Activated T-cell treated with anti-CD3 and anti-CD28 coated beads, Interleukin-2, amount 50 U/mL, for 72 hours (primary cell): ENCODE data around the gene DGUOK. TPM values are rescaled to one million over a fixed set of nuclear protein-coding genes. Genes with fewer than 3 reads are reported as not detected.
"Not testable (repeated sequence)": the region's sequence is repeated elsewhere in the genome, so short reads cannot be mapped to it uniquely, and the experiment has no call there.

Experiments used
- ATAC-seq, 2 donors: fragments of 150-1000 bp; cut with Tn5 transposase; replicated peaks in 1 of 2; 2 replicates each; pipeline ENCODE4 v1.10.0; 2021; ENCODE audit warnings: moderate library complexity in 2 of 2, mild to moderate bottlenecking in 1 of 2
- DNase-seq, 2 donors: peaks; one replicate each; pipeline ENCODE4 v3.0.0; 2021 to 2022; ENCODE audit warnings: mixed read lengths in 1 of 2
- H3K27ac Mint-ChIP-seq: one replicate; pipeline ENCODE4 v1.8.0; 2022; ENCODE audit warnings: mild to moderate bottlenecking, moderate library complexity, mixed read lengths
- H3K27me3 Mint-ChIP-seq: one replicate; pipeline ENCODE4 v1.8.0; 2022; ENCODE audit warnings: low read depth, mixed read lengths
- H3K36me3 Mint-ChIP-seq, 2 donors: one replicate each; pipeline ENCODE4 v1.8.0; 2022; ENCODE audit warnings: mixed read lengths in 2 of 2, mild to moderate bottlenecking in 1 of 2; ENCODE audit not compliant: insufficient read depth in 2 of 2
- H3K4me1 Mint-ChIP-seq: one replicate; pipeline ENCODE4 v1.8.0; 2022; ENCODE audit warnings: low read depth, mixed read lengths
- H3K4me3 Mint-ChIP-seq, 2 donors: one replicate each; pipeline ENCODE4 v1.8.0; 2022; ENCODE audit warnings: mild to moderate bottlenecking in 2 of 2, mixed read lengths in 2 of 2, moderate library complexity in 2 of 2
- H3K9me3 Mint-ChIP-seq, 2 donors: one replicate each; pipeline ENCODE4 v1.8.0; 2022; ENCODE audit warnings: mixed read lengths in 2 of 2
- total RNA-seq, 2 donors: library from RNA; stranded (reverse); gene quantifications; one replicate each; pipeline ENCODE4 v1.2.3, GENCODE V29; 2022

Gene DGUOK
- total RNA-seq, 2 donors from 2014 or later = 110 to 119 TPM

GRCh38 chr2:73893764-73894474 lies 32.8 kb upstream of the DGUOK start:
- peak overlapping the region; percentile 78 for H3K27ac Mint-ChIP-seq
- no peaks in the 10 kb centered on the region for H3K9me3 Mint-ChIP-seq
- H3K36me3 Mint-ChIP-seq = no peaks in the 10 kb centered on the region

GRCh38 chr2:73894475-73894850 lies 32.2 kb upstream of the DGUOK start:
- H3K36me3 Mint-ChIP-seq = no peaks in the 10 kb centered on the region
- no peaks in the 10 kb centered on the region for H3K27me3 Mint-ChIP-seq
- no peak for ATAC-seq
- H3K4me3 Mint-ChIP-seq = no peak overlapping the region
- no peak for DNase-seq
- peaks cover 39% of the 10 kb centered on the region for H3K4me1 Mint-ChIP-seq
- H3K27ac Mint-ChIP-seq = peak overlapping the region; percentile 78
- H3K9me3 Mint-ChIP-seq = no peaks in the 10 kb centered on the region

More at GRCh38 chr2:73893764-73894474, 32.8 kb upstream of the DGUOK start:
- H3K4me1 Mint-ChIP-seq = peaks cover 39% of the 10 kb centered on the region
- no peak for DNase-seq
- no peaks in the 10 kb centered on the region for H3K27me3 Mint-ChIP-seq
- H3K4me3 Mint-ChIP-seq = no peak overlapping the region
- no peak for ATAC-seq

- ATAC-seq = no peak
- DNase-seq = no peak
- Mint-ChIP-seq H3K9me3 (no peaks in the 10 kb centered on the region), H3K27ac (no peak overlapping the region), H3K36me3 (no peaks in the 10 kb centered on the region), H3K4me1 (peaks cover 39% of the 10 kb centered on the region), H3K27me3 (no peaks in the 10 kb centered on the region), H3K4me3 (peak overlapping the region in 1 of 2 donors; percentile 56)
Measured at GRCh38 chr2:73894877-73895276, 31.8 kb upstream of the DGUOK start.

GRCh38 chr2:73895473-73895872 lies 31.2 kb upstream of the DGUOK start:
- Mint-ChIP-seq H3K27ac (peak overlapping the region; percentile 21), H3K4me3 (peak overlapping the region in 1 of 2 donors; percentile 56), H3K9me3 (no peaks in the 10 kb centered on the region), H3K27me3 (no peaks in the 10 kb centered on the region), H3K4me1 (peaks cover 39% of the 10 kb centered on the region), H3K36me3 (no peaks in the 10 kb centered on the region)
- no peak for DNase-seq
- peak in 1 of 2 donors; percentile 38 for ATAC-seq

GRCh38 chr2:73896362-73897239 lies 30.1 kb upstream of the DGUOK start:
- H3K27ac Mint-ChIP-seq = peak overlapping the region; percentile 29
- H3K9me3 Mint-ChIP-seq = no peaks in the 10 kb centered on the region
- no peaks in the 10 kb centered on the region for H3K36me3 Mint-ChIP-seq
- ATAC-seq (peak; percentile 92 to 96), DNase-seq (peak; percentile 62 to 72)
- peak overlapping the region; percentile 61 to 71 for H3K4me3 Mint-ChIP-seq
- peaks cover 39% of the 10 kb centered on the region for H3K4me1 Mint-ChIP-seq
- no peaks in the 10 kb centered on the region for H3K27me3 Mint-ChIP-seq

- no peak overlapping the region for H3K27ac Mint-ChIP-seq
- DNase-seq = no peak
Measured at GRCh38 chr2:73897240-73897583, 29.5 kb upstream of the DGUOK start.

GRCh38 chr2:73897934-73898333 lies 28.7 kb upstream of the DGUOK start:
- H3K36me3 Mint-ChIP-seq = no peaks in the 10 kb centered on the region
- H3K27ac Mint-ChIP-seq = no peak overlapping the region
- peaks cover 39% of the 10 kb centered on the region for H3K4me1 Mint-ChIP-seq
- H3K9me3 Mint-ChIP-seq = no peaks in the 10 kb centered on the region
- DNase-seq = no peak
- peaks cover 8% of the 10 kb centered on the region for H3K27me3 Mint-ChIP-seq
- ATAC-seq = no peak
- H3K4me3 Mint-ChIP-seq = no peak overlapping the region

More at GRCh38 chr2:73897240-73897583, 29.5 kb upstream of the DGUOK start:
- Mint-ChIP-seq H3K4me1 (peaks cover 39% of the 10 kb centered on the region), H3K4me3 (peak overlapping the region; percentile 23 to 71), H3K36me3 (no peaks in the 10 kb centered on the region), H3K9me3 (no peaks in the 10 kb centered on the region), H3K27me3 (peaks cover 2% of the 10 kb centered on the region)
- peak in 1 of 2 donors; percentile 2 for ATAC-seq

GRCh38 chr2:73899801-73900336 lies 26.8 kb upstream of the DGUOK start:
- DNase-seq (no peak), ATAC-seq (no peak)
- no peak overlapping the region for H3K27ac Mint-ChIP-seq
- H3K4me3 Mint-ChIP-seq = no peak overlapping the region
- H3K4me1 Mint-ChIP-seq = peaks cover 30% of the 10 kb centered on the region
- H3K27me3 Mint-ChIP-seq = peaks cover 8% of the 10 kb centered on the region
- H3K36me3 Mint-ChIP-seq = no peaks in the 10 kb centered on the region
- no peaks in the 10 kb centered on the region for H3K9me3 Mint-ChIP-seq

GRCh38 chr2:73901143-73901542 lies 25.5 kb upstream of the DGUOK start:
- peaks cover 8% of the 10 kb centered on the region for H3K27me3 Mint-ChIP-seq
- no peaks in the 10 kb centered on the region for H3K36me3 Mint-ChIP-seq
- no peak overlapping the region for H3K4me3 Mint-ChIP-seq
- H3K4me1 Mint-ChIP-seq = peaks cover 17% of the 10 kb centered on the region
- no peak for DNase-seq
- no peaks in the 10 kb centered on the region for H3K9me3 Mint-ChIP-seq
- H3K27ac Mint-ChIP-seq = no peak overlapping the region
- no peak for ATAC-seq

GRCh38 chr2:73902284-73902683 lies 24.4 kb upstream of the DGUOK start:
- ATAC-seq = no peak
- Mint-ChIP-seq H3K9me3 (no peaks in the 10 kb centered on the region), H3K27me3 (peaks cover 8% of the 10 kb centered on the region), H3K27ac (no peak overlapping the region), H3K4me1 (peaks cover 7% of the 10 kb centered on the region), H3K4me3 (no peak overlapping the region), H3K36me3 (no peaks in the 10 kb centered on the region)
- no peak for DNase-seq

- Mint-ChIP-seq H3K4me3 (no peak overlapping the region), H3K36me3 (no peaks in the 10 kb centered on the region), H3K4me1 (peaks cover 11% of the 10 kb centered on the region), H3K27me3 (peaks cover 8% of the 10 kb centered on the region), H3K9me3 (no peaks in the 10 kb centered on the region), H3K27ac (no peak overlapping the region)
- ATAC-seq = no peak
- no peak for DNase-seq
Measured at GRCh38 chr2:73903313-73903712, 23.4 kb upstream of the DGUOK start.

- H3K36me3 Mint-ChIP-seq, DNase-seq, H3K4me3 Mint-ChIP-seq, H3K27ac Mint-ChIP-seq, ATAC-seq, H3K27me3 Mint-ChIP-seq, H3K9me3 Mint-ChIP-seq: not testable (repeated sequence)
- H3K4me1 Mint-ChIP-seq = peaks cover 11% of the 10 kb centered on the region
Measured at GRCh38 chr2:73903949-73904613, 22.6 kb upstream of the DGUOK start.

GRCh38 chr2:73904952-73905351 lies 21.7 kb upstream of the DGUOK start:
- ATAC-seq (no peak), DNase-seq (no peak)
- H3K36me3 Mint-ChIP-seq = no peaks in the 10 kb centered on the region
- H3K4me1 Mint-ChIP-seq = peaks cover 11% of the 10 kb centered on the region
- no peak overlapping the region for H3K27ac Mint-ChIP-seq
- no peak overlapping the region for H3K4me3 Mint-ChIP-seq
- H3K27me3 Mint-ChIP-seq = peaks cover 8% of the 10 kb centered on the region
- H3K9me3 Mint-ChIP-seq = no peaks in the 10 kb centered on the region
